GM12801 (cell line): ENCODE results near the gene NDUFA13.

Source experiments
- TF ChIP-seq, protein P1 (sequence below): IDR thresholded peaks from one replicate; pipeline ENCODE4 v1.5.1; 2011; ENCODE audit warnings: control low read depth; ENCODE audit not compliant: insufficient read length; ENCODE audit errors: extremely low read depth

NDUFA13 gene

DNA sequence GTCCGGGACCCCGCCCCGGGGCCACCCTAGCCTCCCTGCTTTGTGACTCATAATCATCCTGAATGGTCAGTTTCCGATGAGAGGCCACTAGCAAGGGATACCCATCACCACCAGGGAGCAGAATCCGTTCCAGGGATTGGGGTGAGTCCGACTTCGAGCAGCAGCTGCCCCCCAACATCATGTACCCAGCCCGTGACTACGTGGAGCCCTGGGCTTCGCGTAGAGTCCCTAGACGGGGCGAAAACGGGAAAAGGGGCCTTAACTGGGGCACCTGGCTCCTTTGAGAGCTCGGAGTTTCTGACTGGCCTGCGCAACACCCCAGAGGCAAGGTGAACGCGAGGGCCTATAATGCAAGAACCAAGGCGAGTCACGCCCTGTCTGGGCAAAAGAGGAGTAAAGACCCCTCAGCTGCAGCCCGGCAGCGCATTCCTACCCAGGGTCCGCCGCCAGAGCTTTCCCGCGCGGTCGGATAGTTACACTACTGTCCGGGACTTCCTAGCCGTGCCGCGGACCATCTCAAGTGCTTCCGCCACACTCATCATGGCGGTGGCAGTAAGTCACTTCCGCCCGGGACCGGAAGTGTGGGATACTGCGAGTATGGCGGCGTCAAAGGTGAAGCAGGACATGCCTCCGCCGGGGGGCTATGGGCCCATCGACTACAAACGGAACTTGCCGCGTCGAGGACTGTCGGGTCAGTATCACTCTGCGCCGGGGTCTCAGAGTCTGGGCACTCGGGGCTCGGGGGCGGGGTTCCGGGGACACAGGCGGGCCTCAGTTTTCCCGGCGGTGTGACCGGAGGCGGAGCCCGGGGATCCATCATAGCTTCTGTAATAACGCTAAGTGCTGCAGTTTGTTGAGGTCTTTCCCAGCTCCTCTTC lies at the start of gene NDUFA13:
Gene NDUFA13 (plus strand): TSS at position 584 of the 878 bp plus-strand sequence. CDS start 14 bp downstream, at position 598.
- TF ChIP-seq, protein P1, sequence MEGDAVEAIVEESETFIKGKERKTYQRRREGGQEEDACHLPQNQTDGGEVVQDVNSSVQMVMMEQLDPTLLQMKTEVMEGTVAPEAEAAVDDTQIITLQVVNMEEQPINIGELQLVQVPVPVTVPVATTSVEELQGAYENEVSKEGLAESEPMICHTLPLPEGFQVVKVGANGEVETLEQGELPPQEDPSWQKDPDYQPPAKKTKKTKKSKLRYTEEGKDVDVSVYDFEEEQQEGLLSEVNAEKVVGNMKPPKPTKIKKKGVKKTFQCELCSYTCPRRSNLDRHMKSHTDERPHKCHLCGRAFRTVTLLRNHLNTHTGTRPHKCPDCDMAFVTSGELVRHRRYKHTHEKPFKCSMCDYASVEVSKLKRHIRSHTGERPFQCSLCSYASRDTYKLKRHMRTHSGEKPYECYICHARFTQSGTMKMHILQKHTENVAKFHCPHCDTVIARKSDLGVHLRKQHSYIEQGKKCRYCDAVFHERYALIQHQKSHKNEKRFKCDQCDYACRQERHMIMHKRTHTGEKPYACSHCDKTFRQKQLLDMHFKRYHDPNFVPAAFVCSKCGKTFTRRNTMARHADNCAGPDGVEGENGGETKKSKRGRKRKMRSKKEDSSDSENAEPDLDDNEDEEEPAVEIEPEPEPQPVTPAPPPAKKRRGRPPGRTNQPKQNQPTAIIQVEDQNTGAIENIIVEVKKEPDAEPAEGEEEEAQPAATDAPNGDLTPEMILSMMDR, result no peak

- TF ChIP-seq, protein P1, result no peak
Measured at GRCh38 chr19:19468424-19469050, 47.5 kb upstream of the NDUFA13 start.

DNA sequence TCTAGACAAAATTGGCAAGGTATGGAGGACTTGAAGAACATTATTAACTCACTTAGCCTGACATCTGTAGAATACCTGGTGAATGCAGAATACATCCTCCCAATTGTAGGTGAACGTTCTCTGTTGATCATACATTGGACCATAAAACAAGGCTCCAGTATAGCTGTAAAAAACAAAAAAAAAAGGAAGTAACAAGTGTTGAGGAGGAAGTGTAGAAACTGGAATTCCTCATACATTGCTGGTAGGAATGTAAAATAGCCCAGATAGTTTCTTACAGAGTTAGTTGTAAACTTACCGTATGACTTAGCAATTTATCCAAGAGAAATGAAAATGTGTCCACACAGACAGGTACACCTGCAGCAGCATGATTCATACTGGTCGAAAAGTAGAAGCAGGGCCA lies 45.4 kb upstream of the NDUFA13 start:
- TF ChIP-seq, protein P1, result no peak

DNA sequence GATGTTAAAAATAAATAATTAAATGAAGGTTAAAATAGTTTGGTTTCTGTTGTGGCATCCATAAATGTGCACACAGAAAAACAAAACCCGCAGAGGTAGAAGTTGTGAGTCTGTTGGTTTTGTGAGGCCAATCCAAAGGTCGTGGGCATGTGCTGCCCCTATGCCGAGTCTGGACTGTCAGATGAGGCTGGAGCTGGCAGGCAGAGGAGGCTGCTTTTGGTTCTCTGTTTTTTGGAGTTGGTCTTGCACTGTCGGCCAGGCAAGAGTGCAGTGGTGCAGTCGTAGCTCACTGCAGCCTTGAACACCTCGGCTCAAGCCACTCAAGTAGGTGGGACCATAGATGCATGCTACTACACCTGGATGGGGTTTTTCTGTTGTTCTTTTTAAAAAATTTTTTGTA lies 44.3 kb upstream of the NDUFA13 start:
- TF ChIP-seq, protein P1, result no peak

GRCh38 chr19:19475015-19475765 lies 40.8 kb upstream of the NDUFA13 start:
- TF ChIP-seq, protein P1, result no peak

- TF ChIP-seq, protein P1, result no peak
Measured at GRCh38 chr19:19475849-19476828, 39.9 kb upstream of the NDUFA13 start.
